Activated naive CD4-positive, alpha-beta T cell treated with anti-CD3 and anti-CD28 coated beads, Interleukin-2, amount 10 ng/mL, durations not matched to agents 7 days and 5 days (primary cell): Measurements from ENCODE around the gene CD28.

ENCODE experiments used
- CTCF ChIA-PET: fragments of 350-600 bp; sonication (Branson Sonifier 250); formaldehyde crosslinking; loops from one replicate; lab custom pipeline; 2021; ENCODE audit warnings: antibody characterized with exemption; lab: Charles Lee
- DNase-seq: peaks from one replicate; pipeline ENCODE4 v3.0.0-alpha.2; 2020
- H3K27ac Mint-ChIP-seq: one replicate; pipeline ENCODE4 v1.8.0; 2021; ENCODE audit warnings: mild to moderate bottlenecking, moderate library complexity, mixed read lengths
- H3K27me3 Mint-ChIP-seq: one replicate; pipeline ENCODE4 v1.8.0; 2021; ENCODE audit warnings: mild to moderate bottlenecking, mixed read lengths
- H3K36me3 Mint-ChIP-seq: one replicate; pipeline ENCODE4 v1.8.0; 2021; ENCODE audit warnings: mixed read lengths
- H3K4me1 Mint-ChIP-seq: one replicate; pipeline ENCODE4 v1.8.0; 2021; ENCODE audit warnings: mixed read lengths
- H3K4me3 Mint-ChIP-seq: one replicate; pipeline ENCODE4 v1.8.0; 2021; ENCODE audit warnings: mild to moderate bottlenecking, moderate library complexity, mixed read lengths
- H3K9me3 Mint-ChIP-seq: one replicate; pipeline ENCODE4 v1.8.0; 2021; ENCODE audit warnings: mixed read lengths

CD28 gene

GRCh38 chr2:203732092-203732952, 25.9 kb downstream of the CD28 start:
- Mint-ChIP-seq H3K4me1 (peaks cover 93% of the 10 kb centered on the region), H3K9me3 (peaks cover 2% of the 10 kb centered on the region), H3K27ac (peak overlapping the region; percentile 93), H3K4me3 (peak overlapping the region; percentile 18), H3K36me3 (peaks cover 91% of the 10 kb centered on the region), H3K27me3 (no peaks in the 10 kb centered on the region)
- CTCF ChIA-PET, result interaction anchor here (0.6 to 5.1 kb wide), 17 partner anchors 8 to 136 kb away, joined by 3 to 56 read pairs (median 4); no protein-coding TSS in a partner anchor
- DNase-seq, result no peak

- CTCF ChIA-PET, result interaction anchor here (0.6 to 5.1 kb wide), 16 partner anchors 8 to 139 kb away, joined by 3 to 56 read pairs (median 4); no protein-coding TSS in a partner anchor
- H3K27me3 Mint-ChIP-seq, result no peaks in the 10 kb centered on the region
- no peak overlapping the region for H3K4me3 Mint-ChIP-seq
- peaks cover 95% of the 10 kb centered on the region for H3K4me1 Mint-ChIP-seq
- H3K9me3 Mint-ChIP-seq, result peaks cover 2% of the 10 kb centered on the region
- DNase-seq, result no peak
- H3K27ac Mint-ChIP-seq, result peak overlapping the region; percentile 93
- H3K36me3 Mint-ChIP-seq, result peaks cover 95% of the 10 kb centered on the region
These were observed 26.6 kb downstream of the CD28 start for GRCh38 chr2:203732953-203733510.

DNA sequence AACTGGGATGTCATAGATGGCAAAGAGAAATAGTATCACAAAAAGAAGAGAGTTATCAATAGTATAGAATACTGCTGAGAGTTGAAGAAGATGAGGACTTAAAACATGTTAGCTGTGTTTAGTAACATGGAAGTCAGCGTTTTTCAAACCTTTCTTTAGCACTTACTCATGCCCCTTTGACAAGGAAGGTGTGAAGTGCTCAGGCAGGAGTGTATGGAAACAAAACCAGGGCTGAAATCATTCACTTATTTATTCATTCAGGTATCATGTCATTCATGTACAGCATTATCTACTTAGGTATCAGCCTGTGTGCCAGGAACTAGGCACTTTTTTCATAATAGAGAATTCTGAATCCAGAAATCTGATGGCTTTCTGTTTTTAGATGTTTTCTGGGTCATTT, 27.2 kb downstream of the CD28 start:
- Mint-ChIP-seq H3K4me3 (no peak overlapping the region), H3K4me1 (peaks cover 98% of the 10 kb centered on the region), H3K27me3 (no peaks in the 10 kb centered on the region), H3K27ac (peak overlapping the region; percentile 93), H3K36me3 (peaks cover 97% of the 10 kb centered on the region), H3K9me3 (peaks cover 2% of the 10 kb centered on the region)
- DNase-seq, result no peak
- CTCF ChIA-PET, result interaction anchor here (0.9 to 5.1 kb wide), 7 partner anchors 10 to 138 kb away, joined by 3 to 56 read pairs (median 6); no protein-coding TSS in a partner anchor

GRCh38 chr2:203734276-203734983, 28.0 kb downstream of the CD28 start:
- H3K27me3 Mint-ChIP-seq, result no peaks in the 10 kb centered on the region
- H3K36me3 Mint-ChIP-seq, result peaks cover 96% of the 10 kb centered on the region
- no peak overlapping the region for H3K4me3 Mint-ChIP-seq
- CTCF ChIA-PET, result interaction anchor here (0.9 to 1.4 kb wide), 3 partner anchors 10 to 138 kb away, joined by 4 to 6 read pairs (median 6); no protein-coding TSS in a partner anchor
- H3K27ac Mint-ChIP-seq, result peak overlapping the region; percentile 80
- peaks cover 98% of the 10 kb centered on the region for H3K4me1 Mint-ChIP-seq
- H3K9me3 Mint-ChIP-seq, result peaks cover 2% of the 10 kb centered on the region
- no peak for DNase-seq

DNA sequence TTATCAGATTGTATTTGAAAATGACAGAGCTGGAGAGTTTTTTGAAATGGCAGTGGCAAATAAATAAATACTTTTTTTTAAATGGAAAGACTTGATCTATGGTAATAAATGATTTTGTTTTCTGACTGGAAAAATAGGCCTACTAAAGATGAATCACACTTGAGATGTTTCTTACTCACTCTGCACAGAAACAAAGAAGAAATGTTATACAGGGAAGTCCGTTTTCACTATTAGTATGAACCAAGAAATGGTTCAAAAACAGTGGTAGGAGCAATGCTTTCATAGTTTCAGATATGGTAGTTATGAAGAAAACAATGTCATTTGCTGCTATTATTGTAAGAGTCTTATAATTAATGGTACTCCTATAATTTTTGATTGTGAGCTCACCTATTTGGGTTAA, 30.9 kb downstream of the CD28 start:
- Mint-ChIP-seq H3K27ac (peak overlapping the region; percentile 97), H3K4me1 (peaks cover 98% of the 10 kb centered on the region)
- CTCF ChIA-PET, result interaction anchor here (0.8 to 1.5 kb wide), 3 partner anchors 17 to 78 kb away, joined by 3 to 4 read pairs (median 3); no protein-coding TSS in a partner anchor

DNA sequence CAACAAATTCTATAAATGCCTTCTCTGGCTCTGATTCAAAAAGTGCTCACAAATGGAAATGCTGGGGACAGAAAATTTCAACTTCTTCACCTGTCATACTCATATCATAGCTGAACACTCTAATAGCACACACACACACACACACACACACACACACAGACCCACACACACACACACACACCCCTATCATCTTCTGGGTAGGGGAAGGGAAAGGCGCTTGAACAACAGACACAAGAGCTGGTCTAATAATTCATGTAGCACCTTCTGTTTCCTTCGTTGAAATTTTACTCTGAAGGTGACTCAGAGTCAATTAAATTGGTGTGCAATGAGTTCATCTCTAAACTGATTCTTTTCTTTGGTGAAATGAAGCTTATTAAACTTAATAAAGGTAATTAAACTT, 32.9 kb downstream of the CD28 start:
- H3K36me3 Mint-ChIP-seq, result peaks cover 78% of the 10 kb centered on the region

More for the DNA sequence above, 30.9 kb downstream of the CD28 start:
- no peak overlapping the region for H3K4me3 Mint-ChIP-seq
- H3K27me3 Mint-ChIP-seq, result no peaks in the 10 kb centered on the region
- DNase-seq, result no peak
- peaks cover 2% of the 10 kb centered on the region for H3K9me3 Mint-ChIP-seq
- peaks cover 84% of the 10 kb centered on the region for H3K36me3 Mint-ChIP-seq

GRCh38 chr2:203740871-203741281, 34.4 kb downstream of the CD28 start:
- peak overlapping the region; percentile 97 for H3K27ac Mint-ChIP-seq
- peaks cover 70% of the 10 kb centered on the region for H3K36me3 Mint-ChIP-seq
- peak; percentile 58 for DNase-seq
- CTCF ChIA-PET, result interaction anchor here (0.6 to 3.1 kb wide), 18 partner anchors 8 to 846 kb away, joined by 3 to 22 read pairs (median 6); partner anchors contain the start of genes CD28 and CTLA4
- peak overlapping the region; percentile 51 for H3K4me3 Mint-ChIP-seq
- peaks cover 82% of the 10 kb centered on the region for H3K4me1 Mint-ChIP-seq
- no peaks in the 10 kb centered on the region for H3K27me3 Mint-ChIP-seq
- peaks cover 9% of the 10 kb centered on the region for H3K9me3 Mint-ChIP-seq

More for the DNA sequence above, 32.9 kb downstream of the CD28 start:
- peak overlapping the region; percentile 6 for H3K4me3 Mint-ChIP-seq
- CTCF ChIA-PET, result interaction anchor here (0.6 to 3.1 kb wide), 10 partner anchors 9 to 131 kb away, joined by 3 to 22 read pairs (median 8); no protein-coding TSS in a partner anchor
- peak overlapping the region; percentile 97 for H3K27ac Mint-ChIP-seq
- H3K4me1 Mint-ChIP-seq, result peaks cover 92% of the 10 kb centered on the region
- no peaks in the 10 kb centered on the region for H3K27me3 Mint-ChIP-seq
- H3K9me3 Mint-ChIP-seq, result peaks cover 4% of the 10 kb centered on the region
- no peak for DNase-seq

GRCh38 chr2:203741566-203741965, 35.1 kb downstream of the CD28 start:
- CTCF ChIA-PET, result interaction anchor here (1.3 to 3.1 kb wide), 13 partner anchors 7 to 168 kb away, joined by 3 to 22 read pairs (median 7); partner anchors contain the start of gene CD28
- Mint-ChIP-seq H3K27ac (peak overlapping the region; percentile 97), H3K9me3 (peaks cover 12% of the 10 kb centered on the region), H3K4me1 (peaks cover 80% of the 10 kb centered on the region), H3K4me3 (peak overlapping the region; percentile 51), H3K27me3 (no peaks in the 10 kb centered on the region), H3K36me3 (peaks cover 68% of the 10 kb centered on the region)
- DNase-seq, result peak; percentile 37

- H3K9me3 Mint-ChIP-seq, result peaks cover 12% of the 10 kb centered on the region
- CTCF ChIA-PET, result interaction anchor here (1.0 to 1.9 kb wide), 6 partner anchors 10 to 55 kb away, joined by 3 to 6 read pairs (median 4); no protein-coding TSS in a partner anchor
- H3K4me1 Mint-ChIP-seq, result peaks cover 79% of the 10 kb centered on the region
- no peaks in the 10 kb centered on the region for H3K27me3 Mint-ChIP-seq
- H3K27ac Mint-ChIP-seq, result peak overlapping the region; percentile 76
- H3K4me3 Mint-ChIP-seq, result no peak overlapping the region
- peaks cover 61% of the 10 kb centered on the region for H3K36me3 Mint-ChIP-seq
- no peak for DNase-seq
These were observed 37.1 kb downstream of the CD28 start for GRCh38 chr2:203743441-203743981.

DNA sequence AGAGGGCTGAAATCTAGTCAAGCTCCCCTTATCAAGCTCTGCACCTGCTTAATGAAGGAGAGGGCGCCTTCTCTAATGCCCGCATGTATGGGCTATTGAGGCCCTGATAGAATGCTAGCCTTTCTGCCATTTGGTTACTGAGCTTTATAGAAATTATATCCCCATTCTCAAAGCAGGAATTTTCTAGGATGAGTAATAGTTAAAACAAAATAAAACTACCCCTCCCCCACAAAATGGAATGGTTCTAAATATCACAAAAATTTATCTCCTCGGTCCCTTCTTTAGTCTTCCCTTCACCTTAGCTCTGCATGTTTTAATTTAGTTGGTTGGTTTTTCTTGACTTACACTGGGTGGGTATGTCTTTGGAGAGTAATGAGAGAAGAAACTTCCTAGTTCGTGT, 37.7 kb downstream of the CD28 start:
- H3K27me3 Mint-ChIP-seq, result no peaks in the 10 kb centered on the region
- peak overlapping the region; percentile 63 for H3K27ac Mint-ChIP-seq
- no peak overlapping the region for H3K4me3 Mint-ChIP-seq
- no peak for DNase-seq
- peaks cover 12% of the 10 kb centered on the region for H3K9me3 Mint-ChIP-seq
- CTCF ChIA-PET, result interaction anchor here (1.0 to 1.9 kb wide), 5 partner anchors 11 to 55 kb away, joined by 3 to 6 read pairs (median 4); no protein-coding TSS in a partner anchor
- H3K36me3 Mint-ChIP-seq, result peaks cover 63% of the 10 kb centered on the region
- H3K4me1 Mint-ChIP-seq, result peaks cover 78% of the 10 kb centered on the region

- Mint-ChIP-seq H3K4me1 (peaks cover 74% of the 10 kb centered on the region), H3K36me3 (peaks cover 59% of the 10 kb centered on the region), H3K9me3 (peaks cover 12% of the 10 kb centered on the region), H3K4me3 (no peak overlapping the region), H3K27ac (no peak overlapping the region), H3K27me3 (no peaks in the 10 kb centered on the region)
- CTCF ChIA-PET, result interaction anchor here (1.0 kb wide), 1 partner anchor 70 kb away, joined by 3 read pairs; no protein-coding TSS in a partner anchor
- no peak for DNase-seq
These were observed 38.8 kb downstream of the CD28 start for GRCh38 chr2:203745267-203745666.

DNA sequence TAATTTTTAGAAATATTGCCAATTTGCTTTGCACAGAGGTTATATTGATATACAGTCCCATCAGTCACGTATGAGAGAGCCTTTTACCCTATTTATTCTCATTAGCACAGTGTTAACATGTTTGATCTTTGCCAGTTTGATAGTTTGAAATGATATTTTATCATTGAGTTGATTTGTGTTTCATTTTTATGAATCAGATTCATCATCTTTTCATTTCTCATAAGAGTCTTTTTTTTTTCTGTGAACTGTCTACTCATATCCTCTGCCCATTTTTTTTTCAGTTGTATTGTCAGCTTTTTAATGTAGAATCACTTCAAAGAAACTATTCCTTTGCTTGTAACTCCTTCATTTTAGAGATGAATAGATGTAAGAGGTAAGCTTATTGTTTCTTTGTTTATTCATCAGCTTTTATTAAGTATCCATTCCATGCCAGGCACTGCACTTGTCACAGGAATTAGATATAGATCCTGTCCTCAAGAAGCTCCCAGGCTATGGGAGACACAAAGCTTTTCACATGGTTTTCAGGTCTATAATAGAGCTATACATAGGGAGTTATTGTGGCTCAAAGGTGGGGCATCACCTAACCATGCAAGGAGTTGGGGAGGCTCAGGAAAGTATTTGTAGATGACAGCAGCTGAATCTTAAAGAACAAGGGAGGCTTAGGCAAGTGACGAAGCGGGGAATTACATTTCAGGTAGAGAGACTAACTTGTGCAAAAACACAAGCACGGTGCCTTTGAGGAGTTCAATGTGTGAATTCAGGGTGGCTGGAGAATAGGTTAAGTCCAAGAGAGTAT, 42.1 kb downstream of the CD28 start:
- CTCF ChIA-PET, result interaction anchor here (0.9 to 3.1 kb wide), 7 partner anchors 8 to 112 kb away, joined by 3 to 16 read pairs (median 4); no protein-coding TSS in a partner anchor
- no peak for DNase-seq
- no peaks in the 10 kb centered on the region for H3K27me3 Mint-ChIP-seq
- H3K9me3 Mint-ChIP-seq, result peaks cover 15% of the 10 kb centered on the region
- peaks cover 58% of the 10 kb centered on the region for H3K36me3 Mint-ChIP-seq
- H3K4me1 Mint-ChIP-seq, result peaks cover 62% of the 10 kb centered on the region
- no peak overlapping the region for H3K4me3 Mint-ChIP-seq
- H3K27ac Mint-ChIP-seq, result peak overlapping the region; percentile 6
